Measurements from ENCODE around the gene APBA2.

DNA sequence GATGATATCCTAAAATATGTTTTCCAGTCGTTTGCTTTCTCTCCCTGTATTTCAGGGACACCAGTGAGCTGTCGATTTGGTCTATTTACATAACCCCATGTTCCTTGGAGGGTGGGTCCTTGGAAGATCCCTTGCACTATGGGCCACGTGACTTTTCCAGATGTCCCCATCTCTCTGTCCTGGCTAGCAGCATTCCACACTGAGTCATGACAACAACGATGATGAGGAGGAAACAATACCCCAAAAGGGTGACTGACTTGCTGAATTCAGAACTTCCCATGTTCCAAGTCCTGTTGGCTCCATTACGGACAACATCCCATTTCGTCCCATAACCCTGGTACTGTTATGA lies 249.5 kb downstream of the APBA2 start:
- TF ChIP-seq, protein P1, sequence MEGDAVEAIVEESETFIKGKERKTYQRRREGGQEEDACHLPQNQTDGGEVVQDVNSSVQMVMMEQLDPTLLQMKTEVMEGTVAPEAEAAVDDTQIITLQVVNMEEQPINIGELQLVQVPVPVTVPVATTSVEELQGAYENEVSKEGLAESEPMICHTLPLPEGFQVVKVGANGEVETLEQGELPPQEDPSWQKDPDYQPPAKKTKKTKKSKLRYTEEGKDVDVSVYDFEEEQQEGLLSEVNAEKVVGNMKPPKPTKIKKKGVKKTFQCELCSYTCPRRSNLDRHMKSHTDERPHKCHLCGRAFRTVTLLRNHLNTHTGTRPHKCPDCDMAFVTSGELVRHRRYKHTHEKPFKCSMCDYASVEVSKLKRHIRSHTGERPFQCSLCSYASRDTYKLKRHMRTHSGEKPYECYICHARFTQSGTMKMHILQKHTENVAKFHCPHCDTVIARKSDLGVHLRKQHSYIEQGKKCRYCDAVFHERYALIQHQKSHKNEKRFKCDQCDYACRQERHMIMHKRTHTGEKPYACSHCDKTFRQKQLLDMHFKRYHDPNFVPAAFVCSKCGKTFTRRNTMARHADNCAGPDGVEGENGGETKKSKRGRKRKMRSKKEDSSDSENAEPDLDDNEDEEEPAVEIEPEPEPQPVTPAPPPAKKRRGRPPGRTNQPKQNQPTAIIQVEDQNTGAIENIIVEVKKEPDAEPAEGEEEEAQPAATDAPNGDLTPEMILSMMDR (IDR thresholded peaks at IDR 0.05) = no peak
- no peak for TF ChIP-seq POLR2A (IDR thresholded peaks at IDR 0.05)
